NOMO-1 (cell line): ENCODE data around the gene RB1.
A peak's percentile ranks its signal among the peaks of the same experiment; 100 is the strongest.
"Not testable (repeated sequence)": the region's sequence is repeated elsewhere in the genome, so short reads cannot be mapped to it uniquely, and the experiment has no call there.

ENCODE experiments used
- DNase-seq, 2 experiments: peaks; one replicate each; lab custom pipeline; 2025; ENCODE audit not compliant: unreplicated experiment in 2 of 2; lab: John Stamatoyannopoulos, UW

RB1 gene

GRCh38 chr13:48296528-48296927, 7.0 kb upstream of the RB1 start:
- DNase-seq, result no peak

DNA sequence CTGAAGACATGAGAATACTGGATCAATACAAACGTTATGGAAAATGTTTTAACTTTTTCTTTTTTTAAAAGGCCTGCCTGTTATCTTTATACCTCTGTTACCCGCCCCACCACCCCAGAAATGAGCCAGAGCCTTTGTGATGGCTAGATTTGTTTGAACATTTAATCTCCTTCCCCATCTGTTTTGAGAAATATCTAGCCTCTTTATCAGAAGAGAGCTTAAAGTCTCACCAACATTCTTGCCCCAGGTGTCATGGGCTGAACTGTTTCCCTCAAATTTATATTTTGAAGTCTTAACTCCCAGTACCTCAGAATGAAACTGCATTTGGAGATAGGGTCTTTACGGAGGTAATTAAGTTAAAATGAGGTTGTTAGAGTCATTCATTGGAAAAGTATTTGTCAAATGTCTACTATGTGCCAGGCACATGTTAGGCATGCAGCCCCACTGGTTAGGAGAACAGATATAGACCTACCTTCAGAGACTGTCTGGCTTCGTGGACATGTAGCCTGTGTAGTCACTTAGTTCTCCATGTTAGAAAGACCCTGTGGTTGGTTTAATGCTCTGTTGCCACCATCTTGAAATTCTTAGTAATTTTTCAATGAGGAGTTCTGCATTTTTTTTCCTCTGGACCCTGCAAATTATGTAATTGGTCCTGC, 6.3 kb upstream of the RB1 start:
- no peak for DNase-seq

GRCh38 chr13:48299591-48299990, 4.0 kb upstream of the RB1 start:
- DNase-seq, result no peak

- DNase-seq, result peak; percentile 37 to 45
These were observed 636 bp upstream of the RB1 start for GRCh38 chr13:48302871-48303358.

- peak; percentile 80 to 97 for DNase-seq
These were observed 759 bp downstream of the RB1 start for GRCh38 chr13:48304143-48304876.

DNA sequence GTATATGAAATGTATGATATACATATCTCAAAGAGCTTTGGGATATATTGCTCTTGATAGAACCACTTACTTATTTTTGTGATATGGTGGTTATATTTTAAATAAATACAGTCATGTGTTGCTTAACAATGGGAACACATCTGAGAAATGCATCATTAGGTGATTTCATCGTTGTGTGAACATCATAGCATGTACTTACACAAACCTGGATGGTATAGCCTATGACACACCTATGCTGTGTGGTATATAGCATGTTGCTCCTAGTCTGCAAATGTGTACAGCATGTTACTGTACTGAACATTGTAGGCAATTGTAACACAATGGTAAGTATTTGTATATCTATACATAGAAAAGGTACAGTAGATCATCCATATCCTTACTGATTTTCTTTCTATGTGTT, 7.7 kb downstream of the RB1 start:
- DNase-seq, result no peak

DNA sequence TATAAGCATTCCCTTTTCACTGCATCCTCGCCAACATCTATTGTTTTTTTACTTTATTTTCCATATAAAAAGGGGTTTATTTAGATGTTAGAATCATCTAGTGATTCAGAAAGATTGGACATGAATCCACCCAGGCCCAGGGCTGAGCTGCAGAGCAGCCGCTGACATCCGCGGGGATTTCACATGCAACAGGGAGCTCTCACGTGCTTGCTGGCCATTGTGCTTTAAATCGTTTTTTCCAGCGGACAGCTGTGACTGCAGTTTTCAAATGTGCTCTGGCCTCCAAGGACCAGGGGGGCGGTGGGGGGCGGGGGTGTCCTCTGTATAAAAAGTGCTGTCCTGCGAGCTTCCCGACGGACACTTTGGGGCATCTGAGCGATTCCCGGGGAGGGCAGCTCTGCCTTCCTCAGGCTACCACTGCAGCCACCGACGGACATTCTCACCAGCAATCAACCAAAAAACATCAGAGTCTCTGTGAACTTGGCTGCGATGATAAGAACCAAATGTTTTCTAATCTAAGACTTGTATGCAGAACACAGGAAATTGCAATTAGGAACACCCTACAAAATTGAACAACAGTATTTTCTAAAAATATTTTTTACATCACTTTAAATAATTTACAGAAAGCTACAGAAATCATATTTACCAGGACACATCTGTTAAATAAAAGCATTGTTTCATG, 12.6 kb downstream of the RB1 start:
- no peak for DNase-seq

DNA sequence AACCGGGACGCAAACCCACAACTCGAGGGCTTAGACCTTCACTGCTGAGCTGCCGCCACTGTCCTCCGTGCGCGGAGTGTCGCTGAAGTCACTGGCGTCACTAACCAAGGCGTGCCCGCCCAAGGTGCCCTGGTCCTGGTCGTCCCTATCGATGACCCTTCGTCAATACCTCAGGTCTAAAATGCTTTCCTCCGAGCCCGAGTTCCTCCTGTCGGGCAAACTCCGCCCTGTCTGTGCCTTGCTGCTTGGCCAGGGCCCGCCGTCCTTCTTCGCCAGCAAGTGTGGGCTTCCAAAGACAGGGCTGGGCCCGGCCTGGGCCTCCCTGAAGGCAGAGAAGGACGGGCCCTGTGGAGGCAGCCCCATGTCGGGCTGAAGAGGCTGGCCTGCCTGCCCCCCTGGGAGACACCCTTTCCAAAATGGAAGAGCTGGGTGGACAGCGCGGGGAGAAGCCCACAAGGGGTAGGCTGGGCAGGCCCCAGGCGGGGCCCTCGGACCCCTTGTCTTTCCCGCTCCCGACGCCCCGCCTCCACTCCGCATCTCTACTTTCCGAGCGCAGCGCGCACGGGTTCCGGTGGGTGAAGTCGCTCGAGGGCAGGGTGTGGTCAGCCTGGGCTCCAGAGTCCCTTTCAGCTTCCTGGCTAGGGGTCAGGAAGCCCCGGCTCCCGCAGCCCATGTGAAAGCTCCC, 13.4 kb downstream of the RB1 start:
- DNase-seq, result no peak

GRCh38 chr13:48317511-48318376, 14.2 kb downstream of the RB1 start:
- no peak for DNase-seq

DNA sequence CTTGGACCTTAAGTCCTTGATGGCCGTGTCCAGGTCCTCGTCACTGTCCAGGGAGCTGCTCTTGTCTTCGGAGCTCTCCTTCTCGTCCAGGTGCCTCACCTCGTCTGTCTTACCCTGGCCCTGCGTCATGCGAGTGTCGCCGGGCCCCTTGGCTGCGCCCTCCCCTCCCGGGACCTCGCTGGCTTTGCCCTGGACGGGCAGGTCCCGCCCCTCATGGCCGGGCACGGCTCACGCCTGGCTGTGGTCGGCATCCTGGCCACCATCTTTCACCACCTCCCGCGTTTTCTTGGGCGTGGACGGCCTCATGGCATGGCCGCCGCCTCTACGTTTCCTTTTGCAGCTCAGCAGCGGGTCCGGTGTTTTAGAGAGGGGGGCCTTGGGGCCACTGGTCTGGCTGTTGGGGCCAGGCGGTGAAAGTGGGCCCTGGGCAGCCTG, 14.8 kb downstream of the RB1 start:
- DNase-seq, result no peak

- no peak for DNase-seq
These were observed 15.4 kb downstream of the RB1 start for GRCh38 chr13:48318821-48319511.

- DNase-seq, result no peak
These were observed 16.2 kb downstream of the RB1 start for GRCh38 chr13:48319531-48320398.

GRCh38 chr13:48320399-48320790, 16.8 kb downstream of the RB1 start:
- no peak for DNase-seq

- no peak for DNase-seq
These were observed 17.4 kb downstream of the RB1 start for GRCh38 chr13:48320891-48321510.

DNA sequence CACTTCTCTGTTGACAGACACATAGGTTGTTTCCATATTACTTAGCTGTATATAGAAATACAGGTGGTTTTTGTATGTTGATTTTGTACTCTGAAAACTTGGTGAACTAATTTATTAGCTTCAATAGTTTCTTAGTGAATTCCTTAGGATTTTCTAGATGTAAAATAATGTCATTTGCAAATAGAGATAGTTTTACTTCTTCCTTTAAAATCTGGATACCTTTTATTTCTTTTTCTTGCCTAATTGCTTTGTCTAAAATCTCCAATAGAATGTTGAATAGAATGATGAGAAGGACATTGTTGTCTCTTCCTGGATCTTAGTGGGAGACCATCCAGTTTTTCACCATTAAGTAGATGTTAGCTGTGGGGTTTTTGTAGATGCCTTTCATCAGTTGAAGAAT, 18.7 kb downstream of the RB1 start:
- no peak for DNase-seq

GRCh38 chr13:48333976-48334375, 30.4 kb downstream of the RB1 start:
- peak in 1 of 2 experiments; percentile 6 for DNase-seq

DNA sequence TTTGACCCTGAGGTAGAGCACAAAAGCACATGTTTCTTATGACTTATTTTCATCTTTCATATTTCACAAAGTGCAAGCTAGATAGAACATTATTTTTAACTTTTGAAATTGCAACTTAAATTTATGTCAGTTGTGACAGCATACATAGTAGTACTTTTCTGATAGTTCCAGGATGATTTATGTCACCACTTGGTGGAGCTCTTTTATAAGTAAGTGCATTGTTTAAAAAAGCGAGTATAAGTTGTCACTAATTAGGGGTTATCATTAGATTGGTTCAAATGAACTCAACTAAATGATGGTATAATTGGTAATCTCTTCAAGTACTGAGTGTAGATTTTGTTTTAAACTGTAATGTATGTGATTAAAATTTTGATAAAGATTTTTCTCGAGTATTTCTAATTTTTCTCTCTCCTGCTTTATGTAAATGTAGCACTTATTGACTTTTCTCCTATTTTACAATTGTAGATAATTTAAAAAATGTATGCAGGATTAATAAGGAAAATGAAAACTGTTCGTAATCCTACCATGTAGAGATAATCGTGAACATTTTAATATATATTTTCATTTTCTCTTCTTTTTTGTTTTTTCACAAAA, 31.1 kb downstream of the RB1 start:
- DNase-seq, result peak in 1 of 2 experiments; percentile 45

DNA sequence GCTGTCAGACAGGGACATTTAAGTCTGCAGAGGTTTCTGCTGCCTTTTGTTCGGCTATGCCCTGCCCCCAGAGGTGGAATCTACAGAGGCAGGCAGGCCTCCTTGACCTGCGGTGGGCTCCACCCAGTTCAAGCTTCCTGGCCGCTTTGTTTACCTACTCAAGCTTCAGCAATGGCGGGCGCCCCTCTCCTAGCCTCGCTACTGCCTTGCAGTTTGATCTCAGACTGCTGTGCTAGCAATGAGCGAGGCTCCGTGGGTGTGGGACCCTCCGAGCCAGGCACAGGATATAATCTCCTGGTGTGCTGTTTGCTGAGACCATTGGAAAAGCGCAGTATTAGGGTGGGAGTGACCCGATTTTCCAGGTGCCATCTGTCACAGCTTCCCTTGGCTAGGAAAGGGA, 35.6 kb downstream of the RB1 start:
- DNase-seq, result not testable (repeated sequence)
